ENCODE results near the gene NLGN1. TPM values are rescaled to one million over a fixed set of nuclear protein-coding genes. Genes with fewer than 3 reads are reported as not detected.
"Not testable (repeated sequence)": the region's sequence is repeated elsewhere in the genome, so short reads cannot be mapped to it uniquely, and the experiment has no call there.

NLGN1 gene
- total RNA-seq, 1 donor from 2014 or later, result 34.8 TPM

- no peaks in the 10 kb centered on the region for H3K27me3 Mint-ChIP-seq (ENCODE audit: insufficient read depth, low read depth)
- no peaks in the 10 kb centered on the region for H3F3A ChIP-seq (ENCODE audit: low read depth)
- H3K79me2 ChIP-seq (ENCODE audit: low read depth), result no peaks in the 10 kb centered on the region
- no peak overlapping the region for H2AFZ ChIP-seq (replicated peaks)
- H3K36me3 ChIP-seq, result no peaks in the 10 kb centered on the region
- no peak overlapping the region for H3K4me3 ChIP-seq
- H3K27me3 ChIP-seq, result no peaks in the 10 kb centered on the region
- no peaks in the 10 kb centered on the region for H3K9me3 Mint-ChIP-seq
- H3K4me1 ChIP-seq, result peaks cover 3% of the 10 kb centered on the region
- no peaks in the 10 kb centered on the region for H3K9me3 ChIP-seq (ENCODE audit: low read depth)
- H3K27ac ChIP-seq, result no peak overlapping the region
- peaks cover 3% of the 10 kb centered on the region for H3K4me1 Mint-ChIP-seq
- H3K9ac ChIP-seq, result no peak overlapping the region
- no peaks in the 10 kb centered on the region for H4K20me1 ChIP-seq (ENCODE audit: low read depth)
- no peaks in the 10 kb centered on the region for H3K36me3 Mint-ChIP-seq
- no peak overlapping the region for H3K4me3 Mint-ChIP-seq
- TF ChIP-seq CTCF (IDR thresholded peaks at IDR 0.05) (no peak), EZH2 (IDR thresholded peaks at IDR 0.05) (no peak), EZH2phosphoT487 (IDR thresholded peaks at IDR 0.05) (no peak)
- no peak overlapping the region for H3K4me2 ChIP-seq
- no peak for DNase-seq (ENCODE audit: low spot score)
- H3K27ac Mint-ChIP-seq, result no peak overlapping the region
Measured at GRCh38 chr3:173439004-173439403, 41.5 kb downstream of the NLGN1 start.

GRCh38 chr3:173440514-173440913 is 43.0 kb downstream of the NLGN1 start:
- no peak overlapping the region for H3K27ac Mint-ChIP-seq
- H3K9me3 Mint-ChIP-seq, result no peaks in the 10 kb centered on the region
- H3K9ac ChIP-seq, result no peak overlapping the region
- H3K27me3 Mint-ChIP-seq (ENCODE audit: insufficient read depth, low read depth), result no peaks in the 10 kb centered on the region
- no peaks in the 10 kb centered on the region for H3K4me1 ChIP-seq
- no peaks in the 10 kb centered on the region for H3K36me3 ChIP-seq
- TF ChIP-seq EZH2phosphoT487 (IDR thresholded peaks at IDR 0.05) (no peak), EZH2 (IDR thresholded peaks at IDR 0.05) (no peak), CTCF (IDR thresholded peaks at IDR 0.05) (no peak)
- no peaks in the 10 kb centered on the region for H3K27me3 ChIP-seq
- H3K27ac ChIP-seq, result no peak overlapping the region
- no peaks in the 10 kb centered on the region for H3K36me3 Mint-ChIP-seq
- no peaks in the 10 kb centered on the region for H3K9me3 ChIP-seq (ENCODE audit: low read depth)
- no peak for DNase-seq (ENCODE audit: low spot score)
- no peak overlapping the region for H3K4me3 ChIP-seq
- H3K4me1 Mint-ChIP-seq, result no peaks in the 10 kb centered on the region
- H3K79me2 ChIP-seq (ENCODE audit: low read depth), result no peaks in the 10 kb centered on the region
- no peak overlapping the region for H3K4me2 ChIP-seq
- no peaks in the 10 kb centered on the region for H4K20me1 ChIP-seq (ENCODE audit: low read depth)
- H3K4me3 Mint-ChIP-seq, result no peak overlapping the region
- H3F3A ChIP-seq (ENCODE audit: low read depth), result no peaks in the 10 kb centered on the region
- no peak overlapping the region for H2AFZ ChIP-seq (replicated peaks)

GRCh38 chr3:173451561-173451960 is 54.0 kb downstream of the NLGN1 start:
- not testable (repeated sequence) for H3K79me2 ChIP-seq (ENCODE audit: low read depth); H2AFZ ChIP-seq (replicated peaks); H3K4me3 ChIP-seq; H3K9ac ChIP-seq; H3K27me3 Mint-ChIP-seq (ENCODE audit: insufficient read depth, low read depth); H3K27ac Mint-ChIP-seq; H3K4me2 ChIP-seq; H3K36me3 ChIP-seq; H3K27me3 ChIP-seq; H3F3A ChIP-seq (ENCODE audit: low read depth); H3K27ac ChIP-seq; H3K9me3 ChIP-seq (ENCODE audit: low read depth); H4K20me1 ChIP-seq (ENCODE audit: low read depth); DNase-seq (ENCODE audit: low spot score); H3K4me3 Mint-ChIP-seq; H3K4me1 ChIP-seq; H3K4me1 Mint-ChIP-seq
- Mint-ChIP-seq H3K9me3 (peaks cover 39% of the 10 kb centered on the region), H3K36me3 (peaks cover 10% of the 10 kb centered on the region)

GRCh38 chr3:173463250-173463649 is 65.7 kb downstream of the NLGN1 start:
- no peaks in the 10 kb centered on the region for H3K9me3 Mint-ChIP-seq
- Histone ChIP-seq H3K79me2 (ENCODE audit: low read depth) (no peaks in the 10 kb centered on the region), H3K9ac (no peak overlapping the region), H3K4me3 (no peak overlapping the region), H3K4me2 (no peak overlapping the region), H3K9me3 (ENCODE audit: low read depth) (no peaks in the 10 kb centered on the region), H3F3A (ENCODE audit: low read depth) (no peaks in the 10 kb centered on the region), H3K27ac (no peak overlapping the region), H2AFZ (replicated peaks) (no peak overlapping the region), H3K27me3 (no peaks in the 10 kb centered on the region), H3K4me1 (no peaks in the 10 kb centered on the region), H3K36me3 (no peaks in the 10 kb centered on the region), H4K20me1 (ENCODE audit: low read depth) (no peaks in the 10 kb centered on the region)
- H3K4me1 Mint-ChIP-seq, result no peaks in the 10 kb centered on the region
- no peak for TF ChIP-seq EZH2phosphoT487 (IDR thresholded peaks at IDR 0.05)
- no peak for TF ChIP-seq CTCF (IDR thresholded peaks at IDR 0.05)
- TF ChIP-seq EZH2 (IDR thresholded peaks at IDR 0.05), result no peak
- H3K4me3 Mint-ChIP-seq, result no peak overlapping the region
- DNase-seq (ENCODE audit: low spot score), result no peak
- no peak overlapping the region for H3K27ac Mint-ChIP-seq
- peaks cover 3% of the 10 kb centered on the region for H3K36me3 Mint-ChIP-seq
- no peaks in the 10 kb centered on the region for H3K27me3 Mint-ChIP-seq (ENCODE audit: insufficient read depth, low read depth)
